ENCODE measurements around the gene ZNF324B.
"Not testable (repeated sequence)": the region's sequence is repeated elsewhere in the genome, so short reads cannot be mapped to it uniquely, and the experiment has no call there.

Gene ZNF324B

DNA sequence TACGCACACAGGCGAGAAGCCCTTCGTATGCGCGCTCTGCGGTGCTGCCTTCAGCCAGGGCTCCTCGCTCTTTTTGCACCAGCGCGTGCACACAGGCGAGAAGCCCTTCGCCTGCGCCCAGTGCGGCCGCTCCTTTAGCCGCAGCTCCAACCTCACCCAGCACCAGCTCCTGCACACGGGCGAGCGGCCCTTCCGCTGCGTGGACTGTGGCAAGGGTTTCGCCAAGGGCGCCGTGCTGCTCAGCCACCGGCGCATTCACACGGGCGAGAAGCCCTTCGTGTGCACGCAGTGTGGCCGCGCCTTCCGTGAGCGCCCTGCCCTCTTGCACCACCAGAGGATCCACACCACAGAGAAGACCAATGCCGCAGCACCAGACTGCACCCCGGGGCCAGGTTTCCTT, 4.7 kb downstream of the ZNF324B start:
- DNase-seq, result no peak

DNA sequence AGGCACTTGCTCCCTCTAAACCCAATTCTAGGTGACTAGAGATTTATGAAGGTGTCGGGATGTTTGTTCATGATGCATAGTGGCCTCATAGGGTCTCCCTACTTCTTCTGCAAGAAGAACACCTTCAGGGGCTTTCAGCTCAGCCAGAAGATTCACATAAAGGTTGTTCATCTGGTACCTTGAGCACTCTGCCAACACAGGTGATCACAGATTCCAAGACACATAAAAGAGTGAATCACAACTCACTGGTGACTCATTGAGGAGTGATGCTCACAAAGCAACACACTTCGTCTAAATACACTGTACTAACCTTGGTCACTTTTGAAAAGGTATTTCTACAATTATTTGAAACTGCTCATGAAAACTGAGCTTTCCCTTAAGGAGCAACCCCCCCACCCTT, 8.6 kb downstream of the ZNF324B start:
- DNase-seq, result no peak

DNA sequence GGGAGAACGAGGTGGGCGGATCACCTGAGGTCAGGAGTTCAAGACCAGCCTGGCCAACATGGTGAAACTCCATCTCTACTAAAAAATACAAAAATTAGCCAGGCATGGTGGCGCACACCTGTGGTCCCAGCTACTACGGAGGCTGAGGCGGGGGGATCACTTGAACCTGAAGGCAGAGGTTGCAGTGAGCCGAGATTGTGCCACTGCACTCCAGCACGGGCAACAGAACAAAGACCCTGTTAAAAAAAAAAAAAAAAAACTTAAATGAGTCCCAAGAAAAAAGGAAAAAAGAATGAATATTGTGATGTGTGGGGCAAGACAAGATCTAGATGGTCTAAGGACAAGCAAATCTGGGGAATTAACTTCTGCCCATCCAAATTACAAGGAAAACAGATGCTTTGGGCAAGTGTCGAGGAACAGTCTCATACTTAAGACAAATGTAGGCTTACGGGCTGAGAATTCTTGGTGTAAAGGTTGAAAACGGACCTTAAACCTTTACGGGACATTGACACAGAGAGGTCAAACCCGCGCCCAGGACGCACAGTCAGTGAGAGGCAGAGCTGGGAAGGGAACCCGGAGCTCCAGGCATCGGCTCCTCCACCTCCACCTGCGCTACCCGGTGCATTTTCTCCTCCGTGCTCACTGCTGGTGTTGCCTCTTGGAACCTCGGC, 14.8 kb downstream of the ZNF324B start:
- no peak for DNase-seq

DNA sequence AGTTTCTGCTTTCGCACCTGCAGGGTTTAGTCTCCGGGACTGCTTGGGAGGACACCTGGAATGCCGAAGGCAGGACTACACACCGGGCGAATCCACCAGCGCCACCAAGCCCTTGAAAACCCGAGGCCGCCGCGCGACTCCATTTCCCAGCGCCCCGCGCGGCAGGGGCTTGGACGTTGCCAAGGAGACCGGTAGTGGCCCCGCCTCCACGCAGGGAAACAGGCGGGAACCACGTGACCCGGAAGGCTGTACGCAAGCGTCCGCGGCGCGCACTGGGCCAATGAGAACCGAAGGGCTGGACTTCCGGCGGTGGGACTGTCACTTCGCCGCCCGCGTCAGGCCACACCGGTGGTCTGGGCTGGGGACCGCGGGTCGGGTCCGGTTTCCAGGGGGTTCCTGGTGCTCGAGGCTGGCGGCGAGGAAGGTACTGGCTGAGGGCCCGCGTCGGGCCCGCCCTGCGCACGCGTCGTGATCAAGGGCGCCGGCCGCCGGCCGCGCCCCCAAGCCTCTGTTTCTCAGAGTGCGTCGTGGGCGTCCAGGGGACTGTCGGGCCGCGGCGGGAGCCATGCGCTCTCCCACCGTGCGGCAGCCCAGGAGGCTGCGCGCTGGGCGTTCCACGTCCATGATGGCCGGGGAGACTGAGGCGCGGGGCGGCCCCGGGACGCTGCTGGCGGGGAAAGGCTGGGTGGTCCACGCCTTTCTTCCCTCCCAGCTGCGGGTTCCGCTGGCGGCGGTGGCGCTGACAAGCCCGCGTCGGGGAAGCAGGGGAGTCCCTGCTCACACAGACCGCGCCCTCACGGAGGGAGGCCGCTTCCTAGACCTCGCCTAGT, 15.6 kb downstream of the ZNF324B start, which contains the start of gene ZNF324:
TSS of gene ZNF324 (plus strand) at position 321 of the 830 bp plus-strand sequence. CDS start 2,106 bp downstream, outside the sequence.
- DNase-seq, result peak; percentile 92

DNA sequence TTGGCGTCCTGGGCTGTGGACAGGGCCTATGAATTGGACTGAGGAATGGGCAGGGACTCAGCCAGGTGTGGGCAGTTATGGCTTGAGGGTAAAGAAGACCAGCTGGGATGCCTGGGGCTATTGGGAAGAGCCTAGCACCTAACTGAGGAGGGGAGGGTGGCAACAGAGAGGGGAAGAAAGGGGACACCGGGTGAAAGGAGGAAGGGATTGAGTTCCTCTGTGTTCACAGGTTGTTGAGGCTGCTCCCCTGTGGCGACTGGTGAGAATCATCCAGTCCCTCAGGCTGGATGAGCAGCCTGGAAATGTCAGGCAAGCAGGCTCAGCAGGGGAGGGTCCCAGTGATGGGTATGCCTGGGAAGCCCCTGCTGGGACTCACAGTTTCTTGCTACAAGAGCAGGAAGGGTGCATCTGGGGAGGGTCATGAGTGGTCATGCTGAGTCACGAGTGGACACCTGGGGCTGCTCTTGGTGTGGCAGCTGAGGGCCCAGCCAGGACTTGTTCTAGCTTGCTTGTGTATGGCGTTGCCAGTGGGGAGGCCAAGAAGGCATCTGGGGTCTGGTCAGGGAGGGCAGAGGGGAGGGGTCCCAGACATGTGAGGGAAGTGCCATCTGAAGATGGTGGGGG, 16.9 kb downstream of the ZNF324B start:
- DNase-seq, result no peak

DNA sequence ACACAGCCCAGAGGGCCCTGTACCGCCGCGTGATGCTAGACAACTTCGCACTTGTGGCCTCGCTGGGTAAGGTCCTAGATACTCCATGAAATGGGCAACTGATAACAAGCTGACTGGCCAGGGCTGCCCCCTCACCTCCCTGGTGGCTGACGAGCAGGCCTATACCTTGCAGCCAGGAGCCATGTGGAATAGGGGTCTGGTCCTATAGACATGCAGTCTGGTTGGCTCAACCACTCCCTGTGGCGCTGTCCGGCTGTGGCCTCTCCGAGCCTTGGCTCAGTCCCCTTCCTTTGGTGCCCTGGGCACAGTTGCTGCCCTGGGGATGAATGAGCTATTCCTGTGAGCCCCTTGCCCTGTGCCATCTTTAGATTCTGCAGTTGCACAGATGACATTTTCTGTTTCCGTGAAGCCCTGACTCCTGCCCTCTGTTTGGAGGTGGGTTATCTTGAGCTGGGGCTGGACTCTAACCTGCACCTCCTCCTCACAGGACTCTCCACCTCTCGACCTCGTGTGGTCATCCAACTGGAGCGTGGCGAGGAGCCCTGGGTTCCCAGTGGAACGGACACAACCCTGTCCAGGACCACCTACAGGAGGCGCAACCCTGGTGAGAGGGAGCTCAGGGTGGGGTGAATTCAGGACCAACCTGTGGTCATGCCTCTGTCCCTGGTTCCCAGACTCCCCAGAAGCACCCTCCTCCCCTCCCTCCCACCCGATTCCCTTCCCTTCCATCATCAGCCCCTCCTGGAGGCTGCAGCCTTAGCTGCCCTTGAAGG, 18.0 kb downstream of the ZNF324B start:
- DNase-seq, result no peak

DNA sequence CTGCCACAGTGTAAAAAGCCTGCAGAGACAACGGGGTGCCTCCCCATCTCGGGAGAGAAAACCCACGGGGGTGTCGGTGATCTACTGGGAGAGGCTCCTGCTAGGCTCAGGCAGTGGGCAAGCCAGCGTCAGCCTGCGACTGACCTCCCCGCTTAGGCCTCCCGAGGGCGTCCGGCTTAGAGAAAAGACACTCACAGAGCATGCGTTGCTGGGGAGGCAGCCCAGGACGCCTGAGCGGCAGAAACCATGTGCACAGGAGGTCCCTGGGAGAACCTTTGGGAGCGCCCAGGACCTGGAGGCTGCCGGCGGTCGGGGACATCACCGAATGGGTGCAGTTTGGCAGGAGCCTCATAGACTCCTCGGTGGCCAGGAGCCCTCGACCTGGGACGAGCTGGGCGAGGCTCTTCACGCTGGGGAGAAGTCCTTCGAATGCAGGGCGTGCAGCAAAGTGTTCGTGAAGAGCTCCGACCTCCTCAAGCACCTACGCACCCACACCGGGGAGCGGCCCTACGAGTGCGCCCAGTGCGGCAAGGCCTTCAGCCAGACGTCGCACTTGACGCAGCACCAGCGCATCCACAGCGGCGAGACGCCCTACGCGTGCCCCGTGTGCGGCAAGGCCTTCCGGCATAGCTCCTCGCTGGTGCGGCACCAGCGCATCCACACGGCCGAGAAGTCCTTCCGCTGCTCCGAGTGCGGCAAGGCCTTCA, 19.6 kb downstream of the ZNF324B start:
- not testable (repeated sequence) for DNase-seq

DNA sequence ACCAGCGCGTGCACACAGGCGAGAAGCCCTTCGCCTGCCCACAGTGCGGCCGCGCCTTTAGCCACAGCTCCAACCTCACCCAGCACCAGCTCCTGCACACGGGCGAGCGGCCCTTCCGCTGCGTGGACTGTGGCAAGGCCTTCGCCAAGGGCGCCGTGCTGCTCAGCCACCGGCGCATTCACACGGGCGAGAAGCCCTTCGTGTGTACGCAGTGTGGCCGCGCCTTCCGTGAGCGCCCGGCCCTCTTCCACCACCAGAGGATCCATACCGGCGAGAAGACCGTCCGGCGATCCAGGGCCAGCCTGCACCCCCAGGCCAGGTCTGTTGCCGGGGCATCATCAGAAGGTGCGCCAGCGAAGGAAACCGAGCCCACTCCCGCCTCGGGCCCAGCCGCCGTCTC, 20.3 kb downstream of the ZNF324B start:
- no peak for DNase-seq

DNA sequence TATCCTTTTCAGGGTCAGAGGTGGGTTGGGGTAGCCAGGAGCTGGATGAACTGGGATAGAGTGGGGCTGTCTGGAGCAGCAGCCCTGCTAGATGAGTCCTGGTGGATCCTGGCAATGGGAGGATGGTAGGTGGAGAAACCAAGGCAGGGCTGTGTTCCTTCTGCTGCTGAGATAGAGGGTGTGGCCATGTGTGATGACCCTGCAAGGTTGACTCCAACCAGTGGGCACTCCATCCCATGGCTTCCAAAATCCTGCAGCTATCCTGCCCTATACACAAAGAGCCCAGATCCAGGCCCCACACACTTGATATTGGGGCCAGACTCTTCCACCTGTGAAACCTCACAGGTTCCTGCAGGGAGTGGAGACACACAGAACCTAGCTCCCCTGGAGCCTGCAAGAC, 22.4 kb downstream of the ZNF324B start:
- DNase-seq, result no peak

DNA sequence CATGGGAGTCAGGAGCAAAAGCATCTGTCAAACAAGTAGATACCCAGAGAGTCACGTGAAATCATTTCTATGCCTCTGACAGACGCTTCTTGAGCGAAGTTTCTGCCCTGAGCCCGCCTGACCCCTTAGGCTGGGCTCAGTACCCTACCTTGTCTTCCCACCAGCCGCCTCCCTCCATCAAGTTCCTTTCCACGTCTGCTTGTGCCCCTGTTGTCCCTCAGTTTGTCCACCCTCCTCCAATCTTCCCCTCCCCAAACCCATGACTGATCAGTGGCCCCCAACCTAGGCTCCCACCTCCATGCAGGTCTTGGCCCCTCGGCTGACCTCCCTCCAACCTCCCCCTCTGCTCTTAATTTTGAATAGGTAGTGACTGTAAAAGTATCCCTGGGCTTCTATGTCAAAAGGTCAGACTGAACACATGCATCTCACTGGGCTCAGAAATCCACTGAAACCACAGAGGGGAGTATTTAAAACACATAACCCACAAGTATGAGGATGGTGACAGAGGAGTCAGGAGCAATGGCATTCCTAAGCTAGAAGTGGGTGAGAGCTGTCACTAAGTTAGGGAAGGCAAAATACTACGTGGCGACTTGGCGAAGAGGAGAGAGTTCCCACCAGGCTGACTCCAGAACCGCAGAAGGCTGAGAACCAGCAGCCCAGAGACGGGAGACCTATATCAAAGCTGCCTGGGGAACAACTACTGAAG, 23.0 kb downstream of the ZNF324B start:
- DNase-seq, result no peak

DNA sequence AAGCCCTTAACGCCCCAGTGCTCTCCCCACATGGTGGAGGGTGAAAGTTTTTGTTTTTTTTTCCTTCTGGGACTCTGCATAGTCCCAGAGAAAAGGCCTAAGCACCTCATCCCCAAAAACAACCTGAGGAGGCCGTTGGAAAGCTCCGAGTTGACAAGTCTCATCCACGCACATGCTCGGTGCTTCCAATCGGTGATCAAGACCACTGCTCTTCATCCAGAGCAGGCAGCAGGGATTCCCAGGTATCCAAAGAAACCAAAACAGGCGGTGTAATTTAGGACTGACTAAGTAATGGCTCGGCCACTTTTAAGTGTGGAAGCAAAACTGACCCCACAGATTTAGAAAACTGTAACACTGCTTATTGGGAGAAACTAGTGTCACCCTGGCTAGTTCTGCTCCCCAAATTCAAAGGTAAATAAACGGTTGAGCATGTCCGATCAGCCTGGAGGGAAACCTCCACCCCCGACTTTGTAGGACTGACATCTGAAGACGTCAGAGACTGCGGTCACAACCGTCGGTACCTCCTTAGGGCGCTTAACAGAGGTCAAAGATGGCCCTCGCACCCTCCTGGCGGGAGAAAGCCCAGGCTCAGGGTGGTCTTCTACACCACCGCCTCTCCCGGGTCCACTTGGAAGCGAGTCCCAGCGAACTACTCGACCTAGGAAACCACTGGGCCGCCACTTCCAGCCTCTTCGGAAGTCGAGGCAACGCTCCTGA, 23.7 kb downstream of the ZNF324B start:
- DNase-seq, result no peak

DNA sequence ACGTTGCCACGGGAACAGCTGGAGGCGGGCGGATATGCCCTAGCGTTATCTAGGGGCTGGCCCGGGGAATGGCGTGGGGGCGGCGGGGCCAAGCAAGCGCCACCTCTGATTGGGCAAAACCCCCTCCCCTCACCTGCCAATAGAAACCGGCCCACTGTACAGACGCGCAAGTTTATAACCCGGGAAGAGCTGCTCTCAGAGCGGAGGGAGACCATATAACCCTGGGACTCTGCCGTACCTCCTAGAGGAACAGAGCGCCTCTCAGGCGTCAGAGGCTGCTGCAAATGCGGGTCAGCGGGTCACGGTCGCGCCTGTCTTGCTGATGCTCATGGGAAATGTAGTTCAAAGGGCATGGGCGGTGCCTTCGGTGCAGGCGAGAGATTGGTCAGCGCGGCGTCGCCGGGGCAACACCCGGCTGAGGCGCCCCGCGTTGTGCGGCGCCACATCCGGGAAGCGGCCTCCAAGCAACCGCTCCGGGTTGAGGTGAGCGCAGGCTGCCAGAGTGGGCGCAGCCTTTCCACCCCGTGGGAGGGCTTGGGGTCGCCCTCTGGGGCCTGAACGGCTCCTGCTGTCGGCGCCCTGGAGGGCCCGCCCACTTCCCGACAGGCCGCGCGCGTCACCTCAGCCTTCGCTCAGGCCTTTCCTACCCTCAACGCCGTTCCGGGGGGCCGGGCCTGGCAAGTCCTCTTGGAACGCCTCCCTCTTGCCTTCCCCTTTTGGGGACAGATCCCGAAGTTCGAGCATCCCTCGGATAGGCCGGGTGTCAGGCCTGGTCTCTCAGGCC, 24.5 kb downstream of the ZNF324B start, which contains the start of gene ZNF446:
TSS of gene ZNF446 (plus strand) at position 639 of the 784 bp plus-strand sequence. CDS start 867 bp downstream, outside the sequence.
- DNase-seq, result peak; percentile 97

DNA sequence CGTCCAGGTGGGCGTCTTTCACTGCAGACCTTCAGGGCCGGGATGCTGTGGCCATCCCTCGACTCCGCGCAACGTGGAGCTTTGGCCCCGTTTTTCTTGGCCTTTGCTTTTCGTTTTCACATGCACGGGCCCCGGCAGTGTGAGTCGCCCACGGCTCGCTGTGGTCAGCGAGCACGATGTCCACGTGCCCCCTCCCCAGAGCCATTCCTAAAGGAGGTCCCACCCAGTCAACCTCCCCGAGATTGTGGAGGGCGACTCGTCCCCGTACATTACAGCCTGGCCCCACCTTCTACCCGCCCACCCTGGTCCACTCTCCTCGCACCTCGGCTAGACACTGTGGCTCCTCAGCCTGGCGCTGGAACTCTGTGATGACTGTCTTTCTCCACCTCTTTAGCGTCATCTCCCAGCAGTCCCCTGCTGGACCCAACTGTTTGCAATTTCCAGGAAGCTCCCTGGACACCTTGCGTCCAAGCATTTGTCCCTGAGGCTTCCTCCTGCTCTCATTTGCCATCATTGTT, 25.1 kb downstream of the ZNF324B start:
- peak; percentile 2 for DNase-seq

DNA sequence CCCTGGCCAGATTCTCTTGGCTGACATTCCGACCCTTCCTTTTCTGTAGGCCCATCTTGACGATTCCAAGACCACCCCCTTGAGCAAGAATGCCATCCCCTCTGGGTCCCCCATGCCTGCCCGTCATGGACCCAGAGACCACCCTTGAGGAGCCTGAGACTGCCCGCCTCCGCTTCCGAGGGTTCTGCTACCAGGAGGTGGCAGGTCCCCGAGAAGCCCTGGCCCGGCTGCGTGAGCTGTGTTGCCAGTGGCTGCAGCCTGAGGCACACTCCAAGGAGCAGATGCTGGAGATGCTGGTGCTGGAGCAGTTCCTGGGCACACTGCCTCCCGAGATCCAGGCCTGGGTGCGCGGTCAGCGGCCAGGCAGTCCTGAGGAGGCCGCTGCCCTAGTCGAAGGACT, 25.7 kb downstream of the ZNF324B start:
- DNase-seq, result no peak

DNA sequence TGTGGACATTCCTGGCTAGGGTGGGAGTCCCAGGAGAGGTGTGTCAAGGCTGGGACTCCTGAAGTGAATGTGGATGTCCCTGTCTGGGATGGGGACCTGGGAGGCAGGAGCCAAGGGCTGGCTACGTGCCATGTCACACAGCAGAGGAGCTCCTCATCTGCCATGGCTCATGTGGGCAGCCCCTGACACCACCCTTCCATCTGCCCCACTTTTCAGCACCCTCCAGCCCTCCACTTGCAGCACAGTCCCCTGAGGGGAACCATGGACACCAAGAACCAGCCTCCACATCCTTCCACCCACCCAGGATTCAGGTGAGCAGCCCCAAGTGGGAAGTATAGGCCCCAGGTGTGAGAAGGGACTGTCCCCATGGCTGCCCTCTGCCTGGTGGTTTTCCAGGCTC, 26.4 kb downstream of the ZNF324B start:
- DNase-seq, result no peak

DNA sequence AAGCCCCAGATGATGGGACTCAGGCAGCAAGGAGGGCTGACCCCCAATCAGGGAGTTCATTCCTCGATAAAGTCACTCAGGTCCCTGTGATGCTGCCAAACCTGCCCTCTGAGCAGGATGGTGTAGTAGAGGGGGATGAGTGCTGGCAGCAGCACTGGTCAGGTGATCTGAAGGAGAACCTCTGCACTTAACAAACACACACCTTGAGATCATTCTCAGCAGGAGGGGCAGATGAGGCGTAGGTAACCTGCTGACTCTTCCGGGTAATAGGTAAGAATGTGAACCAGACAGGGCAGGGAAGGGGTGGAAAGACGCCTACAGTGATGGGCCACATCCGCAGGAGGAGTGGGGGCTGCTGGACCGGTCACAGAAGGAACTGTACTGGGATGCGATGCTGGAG, 27.9 kb downstream of the ZNF324B start:
- DNase-seq, result no peak

DNA sequence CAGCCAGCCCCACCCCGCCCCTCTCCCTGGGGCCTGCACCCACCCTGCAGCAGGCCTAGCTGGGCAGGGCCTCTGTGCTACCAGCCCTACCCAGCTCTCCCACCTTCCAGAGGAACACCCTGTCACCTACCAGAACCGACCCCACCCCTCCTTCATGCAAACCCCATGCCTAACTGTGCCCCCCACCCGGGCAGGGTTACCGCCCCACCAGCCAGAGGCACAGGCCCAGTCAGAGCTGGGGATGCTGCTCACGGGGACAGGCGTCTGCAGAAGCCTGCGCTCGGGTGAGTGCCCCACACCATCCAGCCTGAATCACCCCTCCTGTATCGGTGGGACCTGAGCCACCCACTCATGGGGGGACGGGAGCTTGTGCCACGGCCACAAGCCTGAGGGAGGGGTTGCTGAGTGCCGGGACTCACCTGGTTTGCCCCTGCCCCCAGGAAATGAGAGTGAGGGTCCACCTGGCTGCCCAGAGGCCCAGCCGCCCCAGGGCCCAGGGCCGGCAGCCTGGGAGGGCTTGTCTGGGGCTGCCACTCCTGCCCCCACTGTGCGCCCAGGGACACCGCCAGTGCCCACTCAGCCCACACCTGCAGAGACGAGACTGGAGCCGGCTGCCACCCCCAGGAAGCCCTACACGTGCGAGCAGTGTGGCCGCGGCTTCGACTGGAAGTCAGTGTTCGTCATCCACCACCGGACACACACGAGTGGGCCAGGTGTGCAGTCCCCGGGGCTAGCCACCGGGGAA, 28.5 kb downstream of the ZNF324B start:
- DNase-seq, result no peak

DNA sequence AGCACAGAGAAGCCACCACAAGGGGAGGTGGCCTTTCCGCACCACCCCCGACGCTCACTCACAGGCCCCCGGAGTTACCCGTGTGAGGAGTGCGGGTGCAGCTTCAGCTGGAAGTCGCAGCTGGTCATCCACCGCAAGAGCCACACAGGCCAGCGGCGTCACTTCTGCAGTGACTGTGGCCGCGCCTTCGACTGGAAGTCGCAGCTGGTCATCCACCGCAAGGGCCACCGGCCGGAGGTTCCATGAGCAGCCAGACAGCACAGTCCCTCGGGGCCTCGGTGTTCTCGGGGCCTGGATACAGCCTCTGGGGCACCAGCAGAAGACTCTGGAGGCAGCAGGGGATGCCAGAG, 29.0 kb downstream of the ZNF324B start:
- DNase-seq, result no peak

DNA sequence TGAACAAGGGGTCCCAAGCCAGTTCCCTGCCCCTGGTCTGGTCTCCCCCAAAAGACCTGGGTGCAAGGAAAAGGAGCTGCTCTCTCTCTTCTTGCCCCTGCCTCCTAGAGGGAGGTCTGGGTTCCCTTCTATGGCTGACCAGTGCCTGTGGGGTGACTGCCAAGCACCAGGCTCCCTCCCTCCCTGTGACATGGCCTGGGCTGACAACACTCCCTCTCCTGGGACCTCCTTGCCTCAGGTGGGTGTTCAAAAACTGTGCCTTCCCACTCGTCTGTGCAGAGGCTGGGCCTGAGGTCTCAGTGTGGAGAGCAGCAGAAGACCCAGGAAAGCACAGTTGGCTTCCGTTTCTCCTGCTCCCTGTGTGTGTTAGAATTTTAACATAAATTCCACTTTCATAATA, 29.4 kb downstream of the ZNF324B start:
- DNase-seq, result no peak
